IMR-90 (cell line): ENCODE data around the gene EYS.

ENCODE experiments used
- BHLHE40 ChIP-seq: fragments of 150-350 bp; IDR thresholded peaks from 2 replicates; pipeline ENCODE4 v1.6.1; 2016; ENCODE audit warnings: mild to moderate bottlenecking, low read depth, low read length
- CEBPB ChIP-seq: IDR thresholded peaks from 2 replicates; pipeline ENCODE4 v1.6.1; 2012; ENCODE audit warnings: low read depth, low read length, improper control_type of control experiment
- CTCF ChIP-seq: conservative IDR thresholded peaks from 2 replicates; pipeline ENCODE4 v1.5.1; 2012; ENCODE audit warnings: mild to moderate bottlenecking, low read depth, low read length, improper control_type of control experiment
- MXI1 ChIP-seq: IDR thresholded peaks from 2 replicates; pipeline ENCODE4 v1.6.1; 2012; ENCODE audit warnings: low read depth, mild to moderate bottlenecking, low read length, moderate library complexity, borderline replicate concordance
- POLR2A ChIP-seq: IDR thresholded peaks from 2 replicates; pipeline ENCODE4 v1.6.1; 2012; ENCODE audit warnings: mild to moderate bottlenecking, low read depth, low read length
- RAD21 ChIP-seq: IDR thresholded peaks from 2 replicates; pipeline ENCODE4 v1.6.1; 2012; ENCODE audit warnings: low read length, improper control_type of control experiment
- TF ChIP-seq, protein P1 (sequence below): fragments of 150-350 bp; IDR thresholded peaks from 2 replicates; pipeline ENCODE4 v1.6.1; 2017; ENCODE audit warnings: mild to moderate bottlenecking, antibody characterized with exemption, low read length, low read depth

DNA sequence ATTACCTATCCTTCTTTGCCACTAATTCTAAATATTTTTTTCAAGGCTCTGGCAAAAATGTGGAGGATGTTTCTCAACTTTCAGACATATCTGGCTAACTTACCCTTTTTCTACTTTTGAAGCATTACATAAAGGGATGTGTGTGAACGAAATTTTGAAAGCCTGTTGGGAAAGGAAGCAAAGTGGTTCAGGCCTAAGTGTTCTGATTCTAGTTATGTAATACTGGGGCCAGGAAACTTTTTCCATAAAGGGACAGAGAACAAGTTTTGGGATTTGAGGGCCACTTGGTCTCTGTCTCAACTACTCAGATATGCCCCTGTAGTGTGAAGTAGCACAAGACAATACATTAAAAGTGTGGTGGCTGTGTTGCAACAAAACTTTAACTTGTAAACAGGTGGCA is 1349.6 kb downstream of the EYS start:
- no peak for TF ChIP-seq CTCF
- no peak for TF ChIP-seq MXI1
- TF ChIP-seq POLR2A = no peak
- TF ChIP-seq CEBPB = no peak
- TF ChIP-seq, protein P1, sequence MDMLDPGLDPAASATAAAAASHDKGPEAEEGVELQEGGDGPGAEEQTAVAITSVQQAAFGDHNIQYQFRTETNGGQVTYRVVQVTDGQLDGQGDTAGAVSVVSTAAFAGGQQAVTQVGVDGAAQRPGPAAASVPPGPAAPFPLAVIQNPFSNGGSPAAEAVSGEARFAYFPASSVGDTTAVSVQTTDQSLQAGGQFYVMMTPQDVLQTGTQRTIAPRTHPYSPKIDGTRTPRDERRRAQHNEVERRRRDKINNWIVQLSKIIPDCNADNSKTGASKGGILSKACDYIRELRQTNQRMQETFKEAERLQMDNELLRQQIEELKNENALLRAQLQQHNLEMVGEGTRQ = no peak
- TF ChIP-seq BHLHE40 = no peak
- TF ChIP-seq RAD21 = no peak
